T-helper 2 cell (primary cell): ENCODE results near the gene EPS8.

ENCODE experiments used
- DNase-seq, 5 experiments: peaks; one replicate each; pipeline versions ENCODE4 v3.0.0 to v3.0.0-alpha.2; 2012 to 2022

The EPS8 gene

GRCh38 chr12:15688838-15689625, 100.2 kb downstream of the EPS8 start:
- DNase-seq = no peak

GRCh38 chr12:15688202-15688736, 100.9 kb downstream of the EPS8 start:
- no peak for DNase-seq

- DNase-seq = no peak
These were observed 101.6 kb downstream of the EPS8 start for GRCh38 chr12:15687583-15687982.

GRCh38 chr12:15684896-15685658, 104.1 kb downstream of the EPS8 start:
- no peak for DNase-seq

- no peak for DNase-seq
These were observed 106.4 kb downstream of the EPS8 start for GRCh38 chr12:15682826-15683225.

GRCh38 chr12:15679151-15679550, 110.0 kb downstream of the EPS8 start:
- no peak for DNase-seq

- no peak for DNase-seq
These were observed 111.4 kb downstream of the EPS8 start for GRCh38 chr12:15677726-15678201.

GRCh38 chr12:15677228-15677627, 112.0 kb downstream of the EPS8 start:
- no peak for DNase-seq

- DNase-seq = no peak
These were observed 116.4 kb downstream of the EPS8 start for GRCh38 chr12:15672671-15673270.

- no peak for DNase-seq
These were observed 118.4 kb downstream of the EPS8 start for GRCh38 chr12:15670756-15671155.

GRCh38 chr12:15669256-15669948, 119.8 kb downstream of the EPS8 start:
- no peak for DNase-seq

- no peak for DNase-seq
These were observed 124.7 kb downstream of the EPS8 start for GRCh38 chr12:15664491-15664890.

- DNase-seq = no peak
These were observed 126.1 kb downstream of the EPS8 start for GRCh38 chr12:15662983-15663659.

- DNase-seq = no peak
These were observed 126.7 kb downstream of the EPS8 start for GRCh38 chr12:15662303-15662980.

GRCh38 chr12:15651371-15651770, 137.8 kb downstream of the EPS8 start:
- peak in 1 of 5 experiments; percentile 1 for DNase-seq

GRCh38 chr12:15650399-15651128, 138.6 kb downstream of the EPS8 start:
- DNase-seq = no peak

- DNase-seq = no peak
These were observed 139.8 kb downstream of the EPS8 start for GRCh38 chr12:15649347-15649746.

GRCh38 chr12:15648558-15648957, 140.6 kb downstream of the EPS8 start:
- DNase-seq = no peak

- DNase-seq = no peak
These were observed 142.6 kb downstream of the EPS8 start for GRCh38 chr12:15646581-15646980.

- no peak for DNase-seq
These were observed 144.5 kb downstream of the EPS8 start for GRCh38 chr12:15644700-15645099.

GRCh38 chr12:15638231-15638630, 151.0 kb downstream of the EPS8 start:
- DNase-seq = no peak
